Fibroblast of skin of left quadriceps (primary cell): Measurements from ENCODE around the gene NACC1.

Experiments used
- DNase-seq, 2 experiments: peaks; one replicate each; pipeline ENCODE4 v3.0.0-alpha.2; 2013; ENCODE audit warnings: low read depth in 2 of 2

NACC1 gene

DNA sequence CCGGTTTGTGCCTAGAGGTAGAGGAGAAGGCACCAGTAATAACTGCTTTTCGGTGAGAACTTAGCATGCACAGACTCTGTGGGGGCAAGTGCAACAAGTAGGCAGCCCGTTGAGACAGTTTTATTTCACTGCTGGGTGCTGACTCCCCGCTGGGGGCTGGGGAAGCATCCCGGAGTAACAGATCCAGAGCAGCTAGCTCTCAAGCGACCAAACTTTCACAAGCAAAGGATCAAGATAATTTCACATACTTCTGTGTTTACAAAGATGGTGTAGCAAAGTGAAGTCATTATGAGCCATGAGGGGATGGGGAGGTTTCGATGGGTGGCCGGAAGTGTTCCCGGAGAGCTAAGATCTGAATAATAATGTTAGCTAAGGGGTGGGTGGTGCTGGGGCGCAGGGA lies 2.8 kb downstream of the NACC1 start:
- no peak for DNase-seq

DNA sequence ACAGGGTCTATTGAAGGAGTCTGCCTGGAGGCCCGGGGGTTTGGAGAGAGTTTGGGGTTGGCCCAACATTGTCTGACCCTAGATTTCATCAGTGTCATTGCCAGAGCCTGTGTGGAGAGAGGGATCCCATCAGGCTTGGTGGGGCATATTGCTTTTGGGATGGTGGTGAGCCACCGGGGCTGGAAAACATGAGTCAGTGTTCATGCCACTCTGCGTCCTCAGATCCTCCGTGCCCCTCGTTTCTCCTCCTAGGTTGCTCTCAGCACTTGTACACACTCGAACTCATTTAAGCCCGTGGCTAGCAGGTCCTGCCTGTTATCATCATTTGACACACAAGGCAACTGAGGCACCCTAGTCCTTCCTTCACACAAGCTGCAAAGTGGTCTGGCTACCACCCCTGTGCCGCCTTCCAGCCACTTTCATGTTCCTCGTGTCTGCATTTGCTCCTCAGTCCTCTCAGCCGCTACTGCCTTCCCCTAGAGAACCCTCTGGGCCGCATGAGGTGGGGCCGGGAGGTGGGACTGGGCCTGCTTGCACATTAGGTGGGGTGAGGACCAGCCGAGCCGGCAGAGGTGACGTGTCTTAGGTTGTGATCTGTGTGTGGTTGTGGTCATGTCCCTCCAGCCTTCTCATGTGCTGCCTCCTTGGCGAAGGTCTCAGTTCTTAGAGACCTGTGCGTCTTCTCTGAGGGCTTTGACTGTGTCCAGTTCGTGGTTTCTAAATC lies 3.6 kb downstream of the NACC1 start:
- DNase-seq: no peak

DNA sequence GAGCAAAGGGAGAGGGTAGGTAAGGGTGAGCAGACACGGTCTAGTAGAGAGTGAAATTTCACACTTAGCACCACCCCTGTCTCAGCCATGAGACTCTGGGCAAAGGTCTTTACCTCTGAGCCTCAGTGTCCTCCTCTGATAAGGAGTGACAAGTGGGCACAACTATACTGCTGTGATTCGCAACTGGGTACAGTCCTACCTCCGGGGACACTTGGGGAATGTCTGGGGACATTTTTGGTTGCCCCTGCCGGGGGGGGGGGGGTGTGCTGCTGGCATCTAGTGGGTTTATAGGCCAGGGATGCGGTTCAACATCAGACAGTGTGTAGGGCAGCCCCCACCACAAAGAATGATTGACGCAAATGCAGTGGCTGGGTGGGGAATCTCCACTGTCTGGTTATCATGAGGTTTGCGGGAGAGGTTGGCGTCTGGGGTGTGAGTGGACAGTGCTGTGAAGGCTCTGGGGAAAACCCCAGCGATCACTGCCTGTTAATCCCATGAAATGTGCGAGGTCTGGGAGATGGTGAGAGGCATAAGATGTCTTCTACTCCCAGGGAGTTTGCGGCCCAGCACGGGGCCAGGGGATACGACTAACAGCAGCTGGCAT lies 4.3 kb downstream of the NACC1 start:
- DNase-seq: no peak

DNA sequence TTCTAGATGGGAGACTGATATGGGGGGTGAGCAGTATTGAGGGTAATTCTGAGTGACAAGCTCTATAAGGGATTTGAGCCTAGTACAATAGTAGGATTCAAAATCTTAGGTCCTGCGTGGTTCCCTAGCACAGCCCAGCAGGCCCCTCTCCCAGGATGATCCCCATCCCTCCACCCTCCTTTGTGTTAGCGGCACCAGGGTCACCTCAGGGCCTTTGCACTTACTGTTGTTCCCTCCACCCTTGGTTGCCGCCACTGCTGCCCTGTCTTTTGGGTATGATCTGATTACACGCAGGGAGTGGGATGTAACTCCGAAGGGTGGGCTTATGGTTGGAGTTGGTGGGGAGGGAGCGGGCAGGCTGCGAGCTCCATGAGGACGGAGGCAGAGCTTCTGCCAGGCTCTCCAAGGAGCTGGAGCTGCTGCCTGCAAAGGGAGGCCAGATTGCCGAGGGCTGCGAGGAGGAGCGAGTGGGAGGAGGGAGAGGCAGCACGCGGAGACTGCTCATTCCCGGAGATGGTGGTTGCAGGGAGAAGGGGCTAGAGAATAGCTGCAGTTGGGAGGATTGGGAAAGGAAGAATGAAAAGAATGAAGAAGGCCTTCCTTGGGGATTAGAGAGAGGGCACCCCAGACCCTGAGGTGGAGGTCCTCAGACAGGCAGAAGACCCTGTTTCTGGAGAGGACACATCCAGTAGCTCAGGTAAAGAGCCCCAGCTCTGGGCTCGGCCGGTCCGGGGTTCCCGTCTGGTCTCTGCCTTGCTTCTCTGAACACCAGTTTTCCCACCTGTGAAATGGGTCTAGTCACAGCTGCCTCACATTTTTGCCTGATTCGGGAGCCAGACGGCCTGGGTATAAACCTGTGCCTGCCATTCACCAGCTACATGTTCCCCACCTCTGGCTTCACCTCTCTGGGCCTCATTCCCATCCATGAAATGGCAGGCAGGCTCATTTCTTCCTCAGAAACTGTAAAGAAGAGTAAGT lies 5.2 kb downstream of the NACC1 start:
- DNase-seq: no peak

DNA sequence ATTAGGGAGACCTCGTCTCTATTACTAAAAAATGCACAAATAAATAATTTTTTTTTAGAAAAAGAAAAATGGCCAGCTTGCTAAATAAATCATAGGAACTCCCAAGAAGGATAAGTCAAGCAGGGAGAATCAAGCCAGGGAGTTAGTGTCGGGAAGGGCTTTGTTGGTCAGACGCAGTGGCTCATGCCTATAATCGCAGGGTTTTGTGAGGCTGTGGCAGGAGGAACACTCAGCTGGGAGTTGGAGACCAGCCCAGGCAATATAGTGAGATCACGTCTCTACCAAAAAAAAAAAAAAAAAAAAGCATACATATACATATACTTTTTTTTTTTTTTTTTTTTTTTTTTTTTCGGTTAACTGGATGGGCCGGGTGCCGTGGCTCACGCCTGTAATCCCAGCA lies 9.0 kb downstream of the NACC1 start:
- DNase-seq: no peak

DNA sequence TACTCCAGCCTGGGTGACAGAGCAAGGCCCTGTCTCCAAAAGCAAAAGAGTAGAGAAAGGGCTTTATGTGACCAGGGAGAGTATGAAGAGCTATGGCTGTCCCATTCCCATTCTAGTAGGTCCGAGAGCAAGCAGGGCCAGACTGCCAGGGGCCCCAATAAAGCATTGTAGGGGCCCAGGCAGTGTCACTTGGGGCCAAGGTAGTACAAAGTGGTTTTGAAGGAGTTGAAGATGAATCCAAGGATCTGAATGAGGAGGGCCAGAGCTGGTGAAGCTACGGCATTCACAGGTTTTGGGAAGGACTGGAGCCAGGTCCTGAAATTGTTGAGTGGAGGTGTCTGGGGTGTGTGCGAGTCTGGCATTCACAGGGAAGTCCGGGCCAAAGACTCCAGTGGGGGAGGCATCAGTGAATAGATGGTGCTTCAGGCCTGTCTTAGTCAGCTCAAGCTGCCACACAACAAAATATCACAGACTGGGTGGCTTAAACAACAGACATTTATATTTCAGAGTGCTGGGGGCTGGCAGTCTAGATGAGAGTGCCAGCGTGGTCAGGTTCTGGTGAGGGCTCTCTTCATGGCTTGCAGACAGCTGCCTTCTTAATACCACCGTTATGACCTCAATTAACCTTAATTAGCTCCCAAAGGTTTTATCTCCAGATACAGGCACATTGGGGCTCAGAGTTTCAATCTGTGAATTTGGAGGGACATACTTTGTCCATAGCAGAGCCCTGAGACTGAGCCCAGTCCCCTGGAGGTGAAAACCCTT lies 9.9 kb downstream of the NACC1 start:
- no peak for DNase-seq

DNA sequence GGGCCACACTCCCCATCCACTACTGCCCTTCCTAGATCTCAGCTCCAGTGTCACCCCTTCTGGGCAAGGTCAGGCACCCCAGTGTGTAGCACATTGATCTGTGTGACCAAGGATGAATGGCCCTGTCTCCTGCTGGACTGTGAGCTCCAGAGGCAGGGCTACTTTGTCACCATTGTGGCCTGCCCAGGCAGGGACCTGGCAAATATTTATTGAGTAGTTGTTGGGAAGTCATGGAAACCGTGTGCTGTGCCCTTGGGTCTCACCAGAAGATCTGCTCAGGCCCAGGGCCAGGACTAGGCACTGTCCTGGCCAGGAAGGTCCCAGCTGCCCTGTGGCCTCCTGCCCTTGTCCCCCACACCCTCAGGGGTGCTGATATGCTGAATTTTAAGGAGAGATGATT lies 10.5 kb downstream of the NACC1 start:
- no peak for DNase-seq

DNA sequence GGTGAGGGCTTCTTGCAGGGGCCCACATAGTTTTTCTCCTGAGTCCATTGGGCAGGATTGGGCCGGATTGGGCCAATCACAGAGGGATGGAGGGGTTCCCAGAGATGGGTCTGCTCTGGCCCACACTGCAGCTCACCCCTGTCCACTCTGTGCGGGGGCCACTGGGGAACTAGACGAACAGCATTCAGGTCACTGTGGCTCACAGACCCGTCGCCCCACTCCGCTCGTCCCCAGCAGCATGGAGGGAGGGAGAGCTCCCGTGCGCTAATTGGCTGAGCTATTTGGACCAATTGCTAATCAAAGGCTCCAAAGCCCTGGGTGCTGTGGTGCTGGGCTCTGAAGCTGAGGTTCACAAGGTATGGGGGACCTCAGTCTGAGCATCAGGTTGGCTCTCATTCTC lies 11.3 kb downstream of the NACC1 start:
- no peak for DNase-seq

DNA sequence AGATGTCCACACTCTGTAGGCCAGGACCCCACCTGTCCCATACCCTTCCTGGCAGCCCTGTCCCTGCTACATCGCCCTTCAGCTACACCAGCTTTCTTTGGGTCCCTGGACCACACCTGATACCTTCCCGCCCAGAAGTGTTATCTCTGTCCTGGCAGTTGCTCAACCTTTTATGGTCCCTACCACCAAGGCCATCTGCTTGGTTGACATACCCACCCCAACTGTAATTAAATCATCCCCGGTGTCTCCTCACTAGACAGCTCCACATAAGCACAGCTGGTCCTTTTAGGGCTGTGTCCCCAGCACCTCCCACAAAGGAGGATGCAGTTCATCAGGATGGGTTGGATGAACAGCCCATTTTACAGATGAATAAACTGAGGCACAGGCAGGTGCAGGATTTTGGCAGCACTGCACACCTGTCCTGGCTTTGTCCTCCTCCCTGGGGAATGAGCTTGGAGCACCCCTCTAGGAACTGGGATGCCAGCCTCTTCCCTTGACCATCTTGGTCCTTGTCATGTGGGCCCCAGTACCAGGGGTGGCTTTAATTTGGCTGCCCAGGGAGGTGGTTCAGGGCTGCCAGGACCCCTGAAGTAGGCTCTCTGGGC lies 12.9 kb downstream of the NACC1 start:
- DNase-seq: no peak

DNA sequence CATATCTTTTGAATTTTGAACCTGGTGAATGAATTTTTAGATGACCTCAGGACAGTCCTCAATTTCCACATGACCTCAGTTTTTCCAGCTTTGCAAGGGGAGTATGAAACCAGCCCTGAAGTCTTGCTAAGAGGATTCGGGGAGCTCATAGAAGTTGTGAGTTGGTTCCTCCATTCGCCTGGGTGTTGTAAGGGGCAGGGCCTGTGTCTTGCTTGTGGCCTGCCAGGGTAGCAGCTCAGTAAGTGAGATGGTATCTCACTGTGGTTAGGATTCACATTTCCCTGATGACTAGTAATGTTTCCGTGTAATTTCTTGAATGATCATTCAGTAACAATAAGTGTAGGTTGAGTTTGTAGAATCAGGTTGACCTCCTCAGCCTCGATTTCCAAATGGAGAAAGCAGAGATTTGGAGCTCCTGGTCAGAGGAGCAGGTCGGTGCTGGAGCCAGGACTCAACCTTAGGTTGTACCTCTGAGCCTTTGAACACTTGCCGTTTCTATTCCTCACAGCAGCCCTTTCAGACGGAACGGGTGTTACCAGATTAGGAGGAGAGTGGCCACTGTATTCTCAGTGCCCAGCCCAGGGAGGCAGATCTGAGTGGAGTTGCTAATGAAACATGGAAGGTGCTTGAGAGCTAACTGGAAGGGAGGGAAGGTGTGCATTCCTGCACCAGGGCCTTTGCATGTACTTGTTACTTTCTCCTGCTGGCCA lies 14.6 kb downstream of the NACC1 start:
- no peak for DNase-seq

DNA sequence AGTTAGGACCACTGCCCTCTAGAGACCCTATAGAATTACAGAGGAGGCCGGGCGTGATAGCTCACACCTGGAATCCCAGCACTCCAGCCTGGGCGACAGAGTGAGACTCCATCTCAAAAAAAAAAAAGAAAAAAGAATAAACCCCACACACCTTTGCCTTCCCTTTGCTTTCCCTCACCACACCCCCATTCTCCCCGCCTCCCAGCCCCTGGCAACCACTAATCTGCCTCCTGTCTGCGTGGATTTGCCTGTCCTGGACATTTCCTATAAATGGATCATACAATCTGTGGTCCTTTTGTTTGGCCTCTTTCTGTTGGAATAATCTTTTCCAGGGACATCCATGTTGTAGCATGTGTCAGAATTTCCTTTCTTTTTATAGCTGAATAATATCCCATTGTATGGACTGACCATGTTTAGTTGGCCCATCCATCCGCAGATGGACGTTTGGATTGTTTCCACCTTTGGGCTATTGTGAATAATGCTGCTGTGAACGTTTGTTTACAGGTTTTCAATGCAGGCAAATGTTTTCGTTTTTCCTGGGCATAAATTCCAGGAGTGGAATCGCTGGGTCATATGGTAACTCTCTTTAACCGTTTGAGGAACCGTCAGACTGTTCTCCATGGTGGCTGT lies 15.3 kb downstream of the NACC1 start:
- no peak for DNase-seq

DNA sequence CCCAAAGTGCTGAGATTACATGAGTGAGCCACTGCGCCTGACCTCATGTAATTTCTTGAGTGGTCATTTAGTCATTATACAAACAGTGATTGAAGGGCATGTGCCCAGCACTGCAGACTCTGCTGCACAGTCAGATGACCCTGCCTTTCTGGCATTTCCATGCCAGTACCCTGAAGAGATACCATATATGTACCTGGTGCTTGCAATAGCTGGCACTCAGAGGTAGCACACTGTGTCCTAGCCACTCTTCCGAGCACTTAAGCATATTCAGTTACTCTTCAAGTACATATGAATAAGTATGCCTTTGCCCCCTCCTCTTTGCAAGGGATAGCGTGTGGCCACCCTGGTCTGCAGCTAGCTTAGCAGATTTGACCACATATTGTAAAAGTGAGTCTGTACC lies 16.6 kb downstream of the NACC1 start:
- DNase-seq: no peak

DNA sequence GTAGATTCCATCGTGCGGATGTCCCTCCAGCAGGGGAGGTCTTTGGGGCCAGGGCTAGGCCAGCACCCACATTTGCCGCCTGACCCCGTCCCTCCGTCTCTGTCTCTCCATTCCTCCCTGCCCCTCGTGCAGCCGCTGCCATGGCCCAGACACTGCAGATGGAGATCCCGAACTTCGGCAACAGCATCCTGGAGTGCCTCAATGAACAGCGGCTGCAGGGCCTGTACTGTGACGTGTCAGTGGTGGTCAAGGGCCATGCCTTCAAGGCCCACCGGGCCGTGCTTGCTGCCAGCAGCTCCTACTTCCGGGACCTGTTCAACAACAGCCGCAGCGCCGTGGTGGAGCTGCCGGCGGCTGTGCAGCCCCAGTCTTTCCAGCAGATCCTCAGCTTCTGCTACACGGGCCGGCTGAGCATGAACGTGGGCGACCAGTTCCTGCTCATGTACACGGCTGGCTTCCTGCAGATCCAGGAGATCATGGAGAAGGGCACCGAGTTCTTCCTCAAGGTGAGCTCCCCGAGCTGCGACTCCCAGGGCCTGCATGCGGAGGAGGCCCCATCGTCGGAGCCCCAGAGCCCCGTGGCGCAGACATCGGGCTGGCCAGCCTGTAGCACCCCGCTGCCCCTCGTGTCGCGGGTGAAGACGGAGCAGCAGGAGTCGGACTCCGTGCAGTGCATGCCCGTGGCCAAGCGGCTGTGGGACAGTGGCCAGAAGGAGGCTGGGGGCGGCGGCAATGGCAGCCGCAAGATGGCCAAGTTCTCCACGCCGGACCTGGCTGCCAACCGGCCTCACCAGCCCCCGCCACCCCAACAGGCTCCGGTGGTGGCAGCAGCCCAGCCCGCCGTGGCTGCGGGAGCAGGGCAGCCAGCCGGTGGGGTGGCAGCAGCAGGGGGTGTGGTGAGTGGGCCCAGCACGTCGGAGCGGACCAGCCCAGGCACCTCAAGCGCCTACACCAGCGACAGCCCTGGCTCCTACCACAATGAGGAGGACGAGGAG lies 17.3 kb downstream of the NACC1 start:
- DNase-seq: no peak

DNA sequence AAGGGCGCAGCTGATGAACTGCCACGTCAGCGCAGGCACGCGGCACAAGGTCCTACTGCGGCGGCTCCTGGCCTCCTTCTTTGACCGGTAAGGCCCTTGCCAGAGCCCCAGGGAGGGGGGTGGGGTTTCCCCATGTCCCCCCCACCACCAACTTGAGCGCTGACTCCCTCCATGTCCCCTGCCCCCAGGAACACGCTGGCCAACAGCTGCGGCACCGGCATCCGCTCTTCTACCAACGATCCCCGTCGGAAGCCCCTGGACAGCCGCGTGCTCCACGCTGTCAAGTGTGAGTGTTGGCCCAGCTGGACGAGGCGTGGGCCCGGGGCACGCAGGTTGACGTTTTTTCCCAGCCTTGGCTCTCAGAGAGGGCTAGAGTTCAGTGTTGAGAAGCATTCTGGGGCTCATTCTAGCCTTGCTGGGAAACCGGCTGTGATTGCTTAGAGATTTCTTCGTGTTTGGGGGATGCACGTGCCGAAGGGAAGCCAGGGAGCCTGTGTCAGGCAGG lies 19.3 kb downstream of the NACC1 start:
- no peak for DNase-seq

DNA sequence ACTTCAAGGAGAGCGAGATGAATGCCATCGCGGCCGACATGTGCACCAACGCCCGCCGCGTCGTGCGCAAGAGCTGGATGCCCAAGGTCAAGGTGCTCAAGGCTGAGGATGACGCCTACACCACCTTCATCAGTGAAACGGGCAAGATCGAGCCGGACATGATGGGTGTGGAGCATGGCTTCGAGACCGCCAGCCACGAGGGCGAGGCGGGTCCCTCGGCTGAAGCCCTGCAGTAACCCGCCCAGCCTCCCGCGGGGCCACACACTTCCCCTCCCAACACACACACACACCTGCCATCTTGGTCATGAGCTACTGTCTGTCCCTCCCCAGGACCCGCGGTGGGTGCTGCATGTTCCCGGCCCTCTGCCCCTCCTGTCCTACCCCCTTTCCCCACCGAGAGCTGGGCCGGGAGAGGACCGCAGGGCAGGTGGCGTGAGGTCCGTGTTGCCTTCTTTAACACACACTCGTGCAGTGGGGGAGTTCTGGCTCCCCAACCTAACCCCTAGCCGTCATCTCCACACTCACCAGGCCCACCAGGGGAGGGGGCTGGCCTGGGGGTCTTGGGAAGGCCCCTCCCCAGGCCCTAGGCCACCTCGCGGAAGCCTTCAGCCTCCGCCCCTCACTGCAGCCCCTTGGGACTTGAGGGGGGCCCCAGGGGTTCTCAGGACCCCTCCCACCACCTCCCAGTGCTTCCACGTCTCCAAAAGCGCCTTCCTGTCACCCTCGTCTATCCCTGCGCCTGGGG lies 20.3 kb downstream of the NACC1 start:
- no peak for DNase-seq

DNA sequence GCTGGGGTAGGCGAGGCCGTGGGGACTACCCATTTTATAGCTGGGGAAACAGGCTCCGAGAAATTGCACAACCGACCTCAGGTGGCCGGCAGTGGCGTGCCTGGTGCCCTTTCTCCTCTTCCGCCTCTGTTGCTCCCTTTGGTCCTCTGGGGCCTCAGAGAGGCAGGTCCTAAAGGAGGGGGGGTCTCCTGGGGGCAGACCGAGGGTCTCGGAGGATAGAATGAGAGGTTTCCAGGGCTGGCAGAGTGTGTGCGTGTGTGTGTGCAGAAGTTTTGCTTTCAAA lies 20.8 kb downstream of the NACC1 start:
- no peak for DNase-seq

DNA sequence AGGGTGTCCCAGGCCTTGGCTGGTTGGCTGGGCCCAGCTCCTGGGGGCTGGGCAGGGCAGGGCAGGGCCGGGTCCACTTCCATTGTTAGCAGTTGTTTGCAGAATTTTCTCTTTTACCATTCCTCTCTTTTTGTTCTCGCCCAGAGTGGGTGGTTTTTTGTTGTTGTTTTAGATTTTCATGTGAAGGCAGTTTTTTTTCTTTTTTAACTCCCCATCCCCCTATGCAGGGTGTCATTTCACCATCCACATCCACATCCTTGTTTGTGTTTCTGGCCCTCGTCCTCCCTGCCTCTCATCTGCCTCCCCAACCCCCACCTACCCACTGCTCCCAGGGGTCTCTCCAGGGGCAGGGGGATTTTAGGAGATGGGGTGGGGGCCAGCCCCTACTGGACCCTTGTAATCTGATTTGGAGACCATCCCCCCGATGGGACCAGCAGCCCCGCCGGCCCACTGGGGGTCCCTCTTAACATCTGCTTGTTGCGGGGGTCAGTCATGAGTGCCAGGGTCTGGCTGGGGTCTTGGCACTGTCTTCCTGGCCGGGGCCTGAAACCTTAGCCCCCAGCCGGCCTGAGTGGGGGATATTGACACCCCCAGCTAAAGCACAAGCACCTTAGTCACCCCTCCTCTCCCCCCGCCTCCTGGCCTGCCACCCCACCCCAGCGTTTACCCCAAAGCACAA lies 21.7 kb downstream of the NACC1 start:
- DNase-seq: no peak
